ENCODE data around the gene ACOX1.

GRCh38 chr17:75959051-75959838 is 19.7 kb downstream of the ACOX1 start:
- no peak for TF ChIP-seq CTCF (conservative IDR thresholded peaks at IDR 0.05; ENCODE audit: low read length)
- TF ChIP-seq EZH2phosphoT487 (IDR thresholded peaks at IDR 0.05; ENCODE audit: borderline replicate concordance): no peak
